HCT116 (cell line): Measurements from ENCODE around the gene ZSCAN25. TPM values are rescaled to one million over a fixed set of nuclear protein-coding genes. Genes with fewer than 3 reads are reported as not detected.

Source experiments
- ATAC-seq: fragments of 200-7000 bp; cut with Tn5 transposase; 2 replicates; pipeline ENCODE4 v1.9.1; 2020; ENCODE audit warnings: mild to moderate bottlenecking, moderate library complexity
- BruUV-seq: library from RNA; stranded (reverse); fragments of 400-500 nt; replicated peaks from 2 replicates; lab custom pipeline; 2021; lab: Mats Ljungman, UMichigan
- CTCF ChIA-PET: fragments of 300-600 bp; sonication (Branson Sonifier 250); formaldehyde crosslinking; loops from one replicate; lab custom pipeline; 2021; ENCODE audit warnings: antibody characterized with exemption; lab: Charles Lee
- POLR2A ChIA-PET: fragments of 300-600, 350-600 bp; sonication (Branson Sonifier 250); formaldehyde crosslinking; loops from one replicate; lab custom pipeline; 2021; ENCODE audit warnings: antibody characterized with exemption; lab: Charles Lee
- RAD21 ChIA-PET, 2 experiments: fragments of 300-600 bp; sonication (Branson Sonifier 250); formaldehyde crosslinking; loops; one replicate each; lab custom pipeline; 2023; ENCODE audit warnings: low total read pairs in 2 of 2; ENCODE audit not compliant: uncharacterized antibody in 2 of 2, unreplicated experiment in 2 of 2, low non-redundant PET in 1 of 2; lab: Charles Lee
- DNase-seq: peaks from one replicate; pipeline ENCODE4 v3.0.0-alpha.2; 2010; ENCODE audit warnings: low read depth, low spot score
- H2AFZ ChIP-seq: fragments of 200-600 bp; shearing (Covaris generic), sonication (generic); 2 replicates; pipeline ENCODE4 v1.6.1; 2017; ENCODE audit warnings: low read depth, mixed run types, mixed read lengths, antibody characterized with exemption, low read length; ENCODE audit not compliant: poor library complexity, severe bottlenecking
- H3K27ac ChIP-seq: 2 replicates; pipeline ENCODE4 v1.5.1; 2012; ENCODE audit warnings: low read depth, low read length
- H3K27me3 ChIP-seq: fragments of 200-600 bp; sonication (generic); 2 replicates; pipeline ENCODE4 v1.6.1; 2016; ENCODE audit warnings: mixed run types, low read length, mixed read lengths; ENCODE audit not compliant: insufficient read depth
- H3K36me3 ChIP-seq, 2 experiments: fragments of 200-500 bp in 1 of 2; fragments of 200-600 bp in 1 of 2; sonication (Bioruptor generic) in 1 of 2; sonication (generic) in 1 of 2; 2 replicates each; pipeline versions ENCODE4 v1.5.1 to v1.6.1; 2014 to 2016; ENCODE audit warnings: low read length in 2 of 2, inconsistent platforms in 1 of 2, mixed read lengths in 1 of 2, mixed run types in 1 of 2; ENCODE audit not compliant: insufficient read depth in 2 of 2, control insufficient read depth in 1 of 2
- H3K4me1 ChIP-seq, 2 experiments: fragments of 200-600 bp in 1 of 2; sonication (generic) in 1 of 2; 2 replicates each; pipeline versions ENCODE4 v1.5.1 to v1.6.1; 2012 to 2017; ENCODE audit warnings: low read length in 2 of 2, inconsistent platforms in 1 of 2, mild to moderate bottlenecking in 1 of 2, mixed read lengths in 1 of 2, mixed run types in 1 of 2, moderate library complexity in 1 of 2; ENCODE audit not compliant: insufficient read depth in 2 of 2, control insufficient read depth in 1 of 2
- H3K4me2 ChIP-seq: fragments of 200-600 bp; sonication (generic); 2 replicates; pipeline ENCODE4 v1.6.1; 2017; ENCODE audit warnings: mixed run types, low read length, mixed read lengths
- H3K4me3 ChIP-seq, 2 experiments: fragments of 200-600 bp in 1 of 2; sonication (generic) in 1 of 2; replicated peaks in 1 of 2; 2 replicates each; pipeline ENCODE4 v1.5.1; 2011 to 2016; ENCODE audit warnings: low read length in 2 of 2, control low read depth in 1 of 2, low read depth in 1 of 2, mild to moderate bottlenecking in 1 of 2, mixed read lengths in 1 of 2, mixed run types in 1 of 2
- H3K79me2 ChIP-seq: fragments of 200-600 bp; sonication (generic); 2 replicates; pipeline ENCODE4 v1.6.1; 2017; ENCODE audit warnings: mild to moderate bottlenecking, mixed run types, low read length, moderate library complexity, mixed read lengths; ENCODE audit not compliant: insufficient read depth
- H3K9ac ChIP-seq: fragments of 200-600 bp; sonication (generic); 2 replicates; pipeline ENCODE4 v1.6.1; 2016; ENCODE audit warnings: low read length, mixed read lengths
- H3K9me2 ChIP-seq: fragments of 200-600 bp; sonication (generic), shearing (Covaris generic); 2 replicates; pipeline ENCODE4 v1.6.1; 2017; ENCODE audit warnings: mixed run types, mild to moderate bottlenecking, moderate library complexity; ENCODE audit not compliant: insufficient read depth
- H3K9me3 ChIP-seq, 2 experiments: fragments of 200-500 bp in 1 of 2; fragments of 200-600 bp in 1 of 2; sonication (Bioruptor generic) in 1 of 2; sonication (generic) in 1 of 2; 2 replicates each; pipeline ENCODE4 v1.6.1; 2014 to 2017; ENCODE audit warnings: low read length in 2 of 2, mixed read lengths in 2 of 2, inconsistent platforms in 1 of 2, low read depth in 1 of 2, mild to moderate bottlenecking in 1 of 2, mixed run types in 1 of 2, moderate library complexity in 1 of 2; ENCODE audit not compliant: control insufficient read depth in 1 of 2, insufficient read depth in 1 of 2
- H4K20me1 ChIP-seq: fragments of 200-600 bp; sonication (generic), shearing (Covaris generic); 2 replicates; pipeline ENCODE4 v1.6.1; 2017; ENCODE audit warnings: mixed run types, mild to moderate bottlenecking, moderate library complexity; ENCODE audit not compliant: insufficient read depth
- ATF3 ChIP-seq: IDR thresholded peaks from 2 replicates; pipeline ENCODE4 v1.6.1; 2012
- CTCF ChIP-seq, 3 experiments: fragments of 200-600 bp in 1 of 3; sonication (generic) in 1 of 3; IDR thresholded peaks in 2 of 3; conservative IDR thresholded peaks in 1 of 3; 2 replicates each; pipeline ENCODE4 v1.5.1; 2012 to 2017; ENCODE audit warnings: low read depth in 2 of 3, low read length in 2 of 3, antibody characterized with exemption in 1 of 3, borderline replicate concordance in 1 of 3, control low read depth in 1 of 3, mild to moderate bottlenecking in 1 of 3, mixed read lengths in 1 of 3, mixed run types in 1 of 3, moderate library complexity in 1 of 3; ENCODE audit not compliant: insufficient read depth in 1 of 3
- EGR1 ChIP-seq: IDR thresholded peaks from 2 replicates; pipeline ENCODE4 v1.6.1; 2012; ENCODE audit warnings: low read depth
- MAX ChIP-seq: IDR thresholded peaks from 2 replicates; pipeline ENCODE4 v1.6.1; 2012
- POLR2AphosphoS5 ChIP-seq: IDR thresholded peaks from 2 replicates; pipeline ENCODE4 v1.6.1; 2011; ENCODE audit warnings: mild to moderate bottlenecking, low read depth, low read length, moderate library complexity
- SIN3A ChIP-seq: IDR thresholded peaks from 2 replicates; pipeline ENCODE4 v1.6.1; 2012; ENCODE audit warnings: low read depth
- YY1 ChIP-seq: IDR thresholded peaks from 2 replicates; pipeline ENCODE4 v1.6.1; 2011; ENCODE audit warnings: low read length, low read depth, moderate library complexity, mild to moderate bottlenecking; ENCODE audit not compliant: insufficient replicate concordance; ENCODE audit errors: extremely low read depth
- ZFX ChIP-seq: fragments of 450-650 bp; IDR thresholded peaks from 2 replicates; pipeline ENCODE4 v1.6.1; 2017
- intact Hi-C: fragments of 100-400 bp; cut with micrococcal nuclease; formaldehyde crosslinking; loops from 2 replicates; pipeline ENCODE4 v1.10.0; 2022
- total RNA-seq: library from RNA; stranded (reverse); gene quantifications from one replicate; pipeline ENCODE4 v1.2.1, GENCODE V29; 2021; ENCODE audit not compliant: unreplicated experiment

ZSCAN25 gene
- total RNA-seq, 1 experiment from 2014 or later = 14.0 TPM

DNA sequence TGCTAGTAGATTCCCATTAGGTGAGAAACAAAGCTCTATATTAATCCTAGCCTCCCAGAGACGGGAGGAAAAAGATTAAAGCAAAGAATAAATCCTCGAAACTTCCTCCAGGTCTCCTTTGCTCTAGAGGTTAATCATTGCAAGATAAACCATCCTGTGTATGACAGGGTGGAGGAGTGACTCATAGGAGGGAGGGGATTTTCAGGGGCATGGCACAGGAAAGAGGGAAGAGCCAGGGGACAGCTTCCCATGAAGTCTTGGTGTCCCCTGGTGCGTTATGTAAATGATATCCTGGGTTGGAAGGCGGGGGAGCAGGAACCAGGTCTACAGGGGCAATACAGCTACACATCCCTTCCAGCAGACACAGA, 62.3 kb downstream of the ZSCAN25 start (continued):
- TF ChIP-seq ZFX (no peak), EGR1 (no peak)

GRCh38 chr7:99679400-99680191, 62.9 kb downstream of the ZSCAN25 start, which contains the start of gene CYP3A5:
CYP3A5 (minus strand) TSS chr7:99679996; CDS start chr7:99679896, 100 bp downstream.
- peak; percentile 72 for ATAC-seq
- H3K9me3 ChIP-seq = peaks cover 0 to 4% of the 10 kb centered on the region in 2 experiments; a peak in 1 of 4 replicates
- H3K27ac ChIP-seq = no peak within 1 kb of the TSS; the same call in 1 of the 2 replicates
- H3K4me2 ChIP-seq = peak within 1 kb of the TSS; percentile 71
- H3K4me1 ChIP-seq = peaks cover 7 to 20% of the 10 kb centered on the region in 2 experiments; a peak in 3 of 4 replicates
- intact Hi-C loops = no loop called here
- no peak for TF ChIP-seq YY1
- TF ChIP-seq MAX = no peak
- TF ChIP-seq POLR2AphosphoS5 = peak; percentile 49
- TF ChIP-seq SIN3A = no peak; the same call in 1 of the 2 replicates
- TF ChIP-seq ATF3 = no peak
- no peak for TF ChIP-seq ZFX
- no peak for TF ChIP-seq CTCF (IDR thresholded peaks at IDR 0.05 in 2 of 3, conservative IDR thresholded peaks at IDR 0.05 in 1 of 3; ENCODE audit: borderline replicate concordance in 1 of 3, insufficient read depth in 1 of 3, low read depth in 2 of 3, low read length in 2 of 3)
- peak within 1 kb of the TSS; percentile 12; the same call in 1 of the 2 replicates for H3K9ac ChIP-seq
- H3K4me3 ChIP-seq = peak within 1 kb of the TSS in 1 of 2 experiments; percentile 10; a peak in 2 of 4 replicates
- DNase-seq = peak; percentile 24
- H3K9me2 ChIP-seq = no peaks in the 10 kb centered on the region
- RAD21 ChIA-PET = no interaction called here
- no peaks in the 10 kb centered on the region for H4K20me1 ChIP-seq
- POLR2A ChIA-PET = no interaction called here
- H2AFZ ChIP-seq = peak within 1 kb of the TSS; percentile 82
- H3K36me3 ChIP-seq = no peaks in the 10 kb centered on the region
- CTCF ChIA-PET = no interaction called here
- TSS peak; percentile 91 for BruUV-seq
- H3K27me3 ChIP-seq = no peaks in the 10 kb centered on the region
- no peaks in the 10 kb centered on the region for H3K79me2 ChIP-seq

Other genes with a start within 250 kb of the ZSCAN25 start
- gene ARPC1B, start 242.2 kb upstream of the ZSCAN25 start, total RNA-seq = 192 TPM
- 200 TPM for gene PDAP1, start 208.3 kb upstream of the ZSCAN25 start, total RNA-seq
- 154 TPM for gene BUD31, start 208.0 kb upstream of the ZSCAN25 start, total RNA-seq
- 9.2 TPM for gene PTCD1, start 178.1 kb upstream of the ZSCAN25 start, total RNA-seq
- gene CPSF4, start 178.0 kb upstream of the ZSCAN25 start, total RNA-seq = 67.0 TPM
- gene ATP5MF, start 150.8 kb upstream of the ZSCAN25 start, total RNA-seq = 351 TPM
- 8.2 TPM for gene ZNF789, start 144.1 kb upstream of the ZSCAN25 start, total RNA-seq
- gene ZNF394, start 116.7 kb upstream of the ZSCAN25 start, total RNA-seq = 22.1 TPM
- 10.2 TPM for gene ZKSCAN5, start 112.3 kb upstream of the ZSCAN25 start, total RNA-seq
- 4.7 TPM for gene FAM200A, start 64.8 kb upstream of the ZSCAN25 start, total RNA-seq
- 45.0 TPM for gene ZNF655, start 58.3 kb upstream of the ZSCAN25 start, total RNA-seq
- 3.1 TPM for gene TMEM225B, start 18.7 kb upstream of the ZSCAN25 start, total RNA-seq
- 1.5 TPM for gene CYP3A5, start 63.0 kb downstream of the ZSCAN25 start, total RNA-seq
- not detected for gene CYP3A7, start 118.2 kb downstream of the ZSCAN25 start, total RNA-seq
- 0.25 TPM for gene CYP3A4, start 167.2 kb downstream of the ZSCAN25 start, total RNA-seq
- not detected for gene CYP3A43, start 211.1 kb downstream of the ZSCAN25 start, total RNA-seq